C4-2B (cell line): ENCODE data around the gene IGF2BP3.

Experiments used
- CTCF ChIP-seq: fragments of 450-650 bp; conservative IDR thresholded peaks from 2 replicates; pipeline ENCODE4 v1.5.1; 2017; ENCODE audit warnings: mild to moderate bottlenecking
- ZFX ChIP-seq: fragments of 450-650 bp; IDR thresholded peaks from 2 replicates; pipeline ENCODE4 v1.6.1; 2017

DNA sequence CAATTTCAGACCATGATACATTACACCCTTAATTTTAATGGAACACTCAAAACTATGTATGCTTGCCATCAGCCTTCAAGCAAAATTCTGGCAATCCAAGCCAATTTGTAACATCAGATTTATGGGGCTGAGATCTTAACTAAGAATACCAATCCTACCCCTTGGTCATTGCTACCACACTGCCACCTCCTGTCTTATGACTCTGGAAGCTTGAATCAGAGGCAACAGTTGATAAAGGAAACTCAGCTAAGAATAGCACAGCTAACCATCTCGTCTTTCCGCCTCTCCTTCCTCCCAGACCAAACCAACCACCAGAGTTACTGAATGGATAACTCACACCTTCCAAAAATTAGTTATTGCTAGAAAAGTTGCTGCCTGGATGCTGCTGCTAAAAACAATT, 7.4 kb downstream of the IGF2BP3 start:
- TF ChIP-seq CTCF = no peak
- TF ChIP-seq ZFX = no peak
